Measurements from ENCODE around the gene KCNH6.

The KCNH6 gene

GRCh38 chr17:63523253-63523855, at the start of gene KCNH6:
Gene KCNH6 (plus strand): TSS chr17:63523358. CDS start chr17:63523414, 56 bp downstream.
- DNase-seq (ENCODE audit: low spot score): no peak

GRCh38 chr17:63474174-63474573, 49.0 kb upstream of the KCNH6 start:
- no peak for DNase-seq (ENCODE audit: low spot score)

GRCh38 chr17:63474586-63475460, 48.3 kb upstream of the KCNH6 start:
- DNase-seq (ENCODE audit: low spot score): no peak

- no peak for DNase-seq (ENCODE audit: low spot score)
Observed at GRCh38 chr17:63475491-63476412, 47.4 kb upstream of the KCNH6 start.

GRCh38 chr17:63476459-63476853, 46.7 kb upstream of the KCNH6 start:
- DNase-seq (ENCODE audit: low spot score): peak; percentile 13

- peak; percentile 53 for DNase-seq (ENCODE audit: low spot score)
Observed at GRCh38 chr17:63476854-63477479, 46.2 kb upstream of the KCNH6 start, which contains the start of gene ACE. Gene ACE (plus strand): TSS chr17:63477061. CDS start chr17:63477095, 34 bp downstream.

GRCh38 chr17:63477480-63478440, 45.4 kb upstream of the KCNH6 start:
- DNase-seq (ENCODE audit: low spot score): peak; percentile 13

GRCh38 chr17:63478814-63479494, 44.2 kb upstream of the KCNH6 start:
- DNase-seq (ENCODE audit: low spot score): peak; percentile 92

- DNase-seq (ENCODE audit: low spot score): no peak
Observed at GRCh38 chr17:63479495-63480184, 43.5 kb upstream of the KCNH6 start.

GRCh38 chr17:63480192-63480784, 42.9 kb upstream of the KCNH6 start:
- no peak for DNase-seq (ENCODE audit: low spot score)

GRCh38 chr17:63480826-63481487, 42.2 kb upstream of the KCNH6 start:
- peak; percentile 42 for DNase-seq (ENCODE audit: low spot score)

- no peak for DNase-seq (ENCODE audit: low spot score)
Observed at GRCh38 chr17:63481488-63481870, 41.7 kb upstream of the KCNH6 start.

- no peak for DNase-seq (ENCODE audit: low spot score)
Observed at GRCh38 chr17:63482509-63482908, 40.6 kb upstream of the KCNH6 start.

- DNase-seq (ENCODE audit: low spot score): no peak
Observed at GRCh38 chr17:63483038-63483437, 40.1 kb upstream of the KCNH6 start.

GRCh38 chr17:63483655-63484575, 39.2 kb upstream of the KCNH6 start:
- no peak for DNase-seq (ENCODE audit: low spot score)

GRCh38 chr17:63486317-63487013, 36.7 kb upstream of the KCNH6 start:
- DNase-seq (ENCODE audit: low spot score): no peak

GRCh38 chr17:63487014-63487339, 36.2 kb upstream of the KCNH6 start:
- DNase-seq (ENCODE audit: low spot score): no peak

All from kidney tubule cell (primary cell).